ENCODE results near the gene CCNK. TPM values are rescaled to one million over a fixed set of nuclear protein-coding genes. Genes with fewer than 3 reads are reported as not detected.

Gene CCNK
- total RNA-seq, 1 donor from 2014 or later = 80.8 TPM

DNA sequence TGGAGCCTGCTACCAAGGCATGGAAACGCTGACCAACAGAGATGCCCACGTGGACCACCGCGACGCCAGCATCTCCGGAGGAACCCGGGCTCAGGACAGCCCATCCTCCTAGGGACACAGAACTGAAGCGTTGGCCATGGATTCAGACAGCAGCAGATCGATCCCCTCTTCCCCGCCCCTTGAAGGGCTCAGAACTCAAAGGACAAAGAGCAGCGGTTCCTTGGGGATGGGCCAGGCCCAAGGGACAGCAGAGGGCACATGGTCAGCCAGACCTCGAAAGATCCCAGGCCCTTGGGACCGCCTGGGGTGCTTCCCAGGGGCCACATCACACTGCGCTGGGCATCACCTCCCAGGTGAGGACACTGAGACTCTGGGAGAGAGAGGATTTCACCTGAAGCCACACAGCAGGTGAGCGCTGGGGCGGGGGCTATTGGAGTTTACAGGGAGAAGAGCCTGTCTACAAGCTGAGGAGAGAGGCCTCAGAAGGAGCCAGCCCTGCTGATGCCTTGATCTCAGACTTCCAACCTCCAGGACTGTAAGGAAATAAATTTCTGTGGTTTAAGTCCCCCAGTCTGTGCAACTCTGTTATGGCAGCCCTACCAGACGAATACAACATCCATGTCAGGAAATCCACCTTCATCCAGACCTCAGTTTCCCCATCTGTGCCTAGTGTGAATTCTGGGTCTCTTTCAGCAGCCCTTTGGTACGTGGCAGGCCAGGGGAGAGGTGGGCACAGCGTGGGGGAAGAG lies 49.4 kb downstream of the CCNK start:
- no peaks in the 10 kb centered on the region for H3K36me3 Mint-ChIP-seq (ENCODE audit: low read depth)
- no peaks in the 10 kb centered on the region for H3K27me3 Mint-ChIP-seq (ENCODE audit: insufficient read depth)
- H3K4me3 Mint-ChIP-seq = no peak overlapping the region
- no peak for DNase-seq (ENCODE audit: low spot score)
- H3K9me3 Mint-ChIP-seq = no peaks in the 10 kb centered on the region
- intact Hi-C loops (cut with micrococcal nuclease) = no loop called here
- no peak overlapping the region for H3K27ac Mint-ChIP-seq
- no peaks in the 10 kb centered on the region for H3K4me1 Mint-ChIP-seq (ENCODE audit: low read depth)

- no peak overlapping the region for H3K4me3 Mint-ChIP-seq
- no peaks in the 10 kb centered on the region for H3K4me1 Mint-ChIP-seq (ENCODE audit: low read depth)
- no peak overlapping the region for H3K27ac Mint-ChIP-seq
- intact Hi-C loops (cut with micrococcal nuclease) = no loop called here
- no peaks in the 10 kb centered on the region for H3K36me3 Mint-ChIP-seq (ENCODE audit: low read depth)
- no peaks in the 10 kb centered on the region for H3K9me3 Mint-ChIP-seq
- no peak for DNase-seq (ENCODE audit: low spot score)
- no peaks in the 10 kb centered on the region for H3K27me3 Mint-ChIP-seq (ENCODE audit: insufficient read depth)
These were observed 50.3 kb downstream of the CCNK start for GRCh38 chr14:99531251-99532096.

GRCh38 chr14:99532310-99532709 lies 51.1 kb downstream of the CCNK start:
- Mint-ChIP-seq H3K27me3 (ENCODE audit: insufficient read depth) (no peaks in the 10 kb centered on the region), H3K36me3 (ENCODE audit: low read depth) (no peaks in the 10 kb centered on the region), H3K4me3 (no peak overlapping the region), H3K4me1 (ENCODE audit: low read depth) (no peaks in the 10 kb centered on the region), H3K27ac (no peak overlapping the region), H3K9me3 (no peaks in the 10 kb centered on the region)
- intact Hi-C loops (cut with micrococcal nuclease) = no loop called here
- DNase-seq (ENCODE audit: low spot score) = no peak

GRCh38 chr14:99534333-99534732 lies 53.1 kb downstream of the CCNK start:
- no peak for DNase-seq (ENCODE audit: low spot score)
- no peak overlapping the region for H3K27ac Mint-ChIP-seq
- H3K4me1 Mint-ChIP-seq (ENCODE audit: low read depth) = no peaks in the 10 kb centered on the region
- H3K36me3 Mint-ChIP-seq (ENCODE audit: low read depth) = no peaks in the 10 kb centered on the region
- no peak overlapping the region for H3K4me3 Mint-ChIP-seq
- intact Hi-C loops (cut with micrococcal nuclease) = no loop called here
- H3K27me3 Mint-ChIP-seq (ENCODE audit: insufficient read depth) = no peaks in the 10 kb centered on the region
- H3K9me3 Mint-ChIP-seq = no peaks in the 10 kb centered on the region

- Mint-ChIP-seq H3K4me1 (ENCODE audit: low read depth) (no peaks in the 10 kb centered on the region), H3K27me3 (ENCODE audit: insufficient read depth) (no peaks in the 10 kb centered on the region), H3K27ac (no peak overlapping the region), H3K4me3 (no peak overlapping the region), H3K9me3 (no peaks in the 10 kb centered on the region), H3K36me3 (ENCODE audit: low read depth) (no peaks in the 10 kb centered on the region)
- intact Hi-C loops (cut with micrococcal nuclease) = no loop called here
- no peak for DNase-seq (ENCODE audit: low spot score)
These were observed 53.7 kb downstream of the CCNK start for GRCh38 chr14:99534863-99535262.

- DNase-seq (ENCODE audit: low spot score) = no peak
- no peaks in the 10 kb centered on the region for H3K9me3 Mint-ChIP-seq
- H3K36me3 Mint-ChIP-seq (ENCODE audit: low read depth) = no peaks in the 10 kb centered on the region
- no peaks in the 10 kb centered on the region for H3K4me1 Mint-ChIP-seq (ENCODE audit: low read depth)
- no peak overlapping the region for H3K4me3 Mint-ChIP-seq
- H3K27ac Mint-ChIP-seq = no peak overlapping the region
- intact Hi-C loops (cut with micrococcal nuclease) = no loop called here
- no peaks in the 10 kb centered on the region for H3K27me3 Mint-ChIP-seq (ENCODE audit: insufficient read depth)
These were observed 54.2 kb downstream of the CCNK start for GRCh38 chr14:99535448-99535847.

DNA sequence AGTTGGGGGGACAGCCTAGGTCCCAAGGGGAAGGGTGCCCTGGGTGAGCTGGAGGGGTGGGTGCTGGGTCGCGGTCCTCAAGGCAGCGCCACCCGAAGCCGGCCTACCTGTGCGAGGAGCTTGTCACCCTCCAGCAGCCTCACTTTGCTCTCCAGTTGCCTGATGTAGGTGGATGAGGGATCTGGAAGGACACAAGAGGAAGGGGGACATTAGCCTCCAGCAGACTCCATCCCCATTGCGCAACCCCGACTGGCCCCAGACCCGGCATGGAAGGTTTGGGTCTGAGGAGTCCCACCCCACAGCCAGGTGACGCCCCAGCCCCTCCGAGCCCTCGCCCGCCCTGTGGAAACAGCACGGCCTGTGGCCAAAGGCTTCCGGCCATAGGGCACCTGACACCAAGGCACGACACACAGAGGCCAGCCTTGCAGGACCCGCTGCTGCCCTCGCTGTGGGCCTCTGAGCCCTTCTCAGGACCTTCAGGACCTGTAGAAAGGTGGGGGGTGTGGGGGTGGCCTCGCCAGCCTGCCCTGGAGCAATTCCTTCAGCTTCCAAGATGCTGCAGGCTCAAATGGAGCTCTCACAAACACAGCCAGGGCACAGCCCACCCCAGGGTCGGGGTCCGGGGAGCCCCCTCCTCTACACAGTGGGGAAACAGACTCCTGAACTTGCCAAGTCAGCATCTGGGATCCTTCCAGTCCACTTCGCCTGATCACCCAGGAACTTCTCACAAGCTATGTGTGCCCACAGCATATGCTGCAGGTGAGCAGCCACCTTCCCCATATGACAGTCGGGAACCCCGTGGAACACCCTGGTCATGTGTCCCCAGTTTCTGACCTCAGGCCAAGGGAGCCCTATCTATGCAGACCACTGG lies 54.9 kb downstream of the CCNK start:
- intact Hi-C loops (cut with micrococcal nuclease) = no loop called here
- Mint-ChIP-seq H3K4me3 (no peak overlapping the region), H3K27ac (no peak overlapping the region), H3K4me1 (ENCODE audit: low read depth) (no peaks in the 10 kb centered on the region), H3K36me3 (ENCODE audit: low read depth) (no peaks in the 10 kb centered on the region), H3K9me3 (no peaks in the 10 kb centered on the region), H3K27me3 (ENCODE audit: insufficient read depth) (no peaks in the 10 kb centered on the region)
- DNase-seq (ENCODE audit: low spot score) = no peak

DNA sequence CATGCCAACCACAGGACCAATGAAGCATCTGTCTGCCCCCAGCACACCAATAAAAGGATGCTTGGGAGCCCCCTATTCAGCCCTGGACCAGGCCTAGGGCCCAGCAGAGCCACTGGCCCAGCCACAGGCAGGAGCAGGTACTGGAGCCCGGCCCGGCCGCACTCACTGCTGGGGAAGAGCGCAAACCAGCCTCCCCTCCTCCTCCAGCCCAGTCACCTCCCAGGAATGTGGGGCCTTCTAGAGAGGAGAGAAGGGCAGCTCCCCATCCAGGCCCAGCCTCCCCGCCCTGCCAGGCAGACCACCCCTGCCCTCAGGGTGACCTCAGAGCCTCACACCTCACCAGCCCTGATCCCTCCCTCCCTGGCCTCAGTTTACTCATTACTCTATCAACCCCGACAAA lies 56.2 kb downstream of the CCNK start:
- Mint-ChIP-seq H3K27me3 (ENCODE audit: insufficient read depth) (no peaks in the 10 kb centered on the region), H3K9me3 (no peaks in the 10 kb centered on the region), H3K27ac (no peak overlapping the region), H3K4me3 (no peak overlapping the region), H3K36me3 (ENCODE audit: low read depth) (no peaks in the 10 kb centered on the region), H3K4me1 (ENCODE audit: low read depth) (no peaks in the 10 kb centered on the region)
- DNase-seq (ENCODE audit: low spot score) = no peak
- intact Hi-C loops (cut with micrococcal nuclease) = no loop called here

DNA sequence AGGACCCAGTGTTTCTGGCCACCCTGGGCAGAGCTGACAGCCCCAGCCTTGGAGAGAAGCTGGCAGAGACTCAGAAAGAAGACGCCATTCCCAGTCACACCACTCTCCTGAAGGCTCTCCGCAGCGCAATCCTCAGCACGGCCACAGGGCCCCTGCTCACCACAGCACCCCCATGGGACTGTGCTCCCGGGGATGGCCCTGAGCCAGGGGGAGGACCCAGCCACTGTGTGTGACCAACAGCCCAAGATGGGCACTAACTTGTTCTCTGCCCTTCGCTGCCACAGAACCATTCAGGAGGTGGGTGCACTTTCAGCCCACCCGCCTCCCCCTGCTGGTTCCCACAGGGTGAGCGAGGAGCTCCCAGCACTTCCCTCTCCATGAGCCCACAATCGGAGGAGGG lies 57.1 kb downstream of the CCNK start:
- intact Hi-C loops (cut with micrococcal nuclease) = no loop called here
- Mint-ChIP-seq H3K27me3 (ENCODE audit: insufficient read depth) (no peaks in the 10 kb centered on the region), H3K27ac (no peak overlapping the region), H3K36me3 (ENCODE audit: low read depth) (no peaks in the 10 kb centered on the region), H3K9me3 (no peaks in the 10 kb centered on the region), H3K4me3 (no peak overlapping the region), H3K4me1 (ENCODE audit: low read depth) (no peaks in the 10 kb centered on the region)
- DNase-seq (ENCODE audit: low spot score) = no peak

DNA sequence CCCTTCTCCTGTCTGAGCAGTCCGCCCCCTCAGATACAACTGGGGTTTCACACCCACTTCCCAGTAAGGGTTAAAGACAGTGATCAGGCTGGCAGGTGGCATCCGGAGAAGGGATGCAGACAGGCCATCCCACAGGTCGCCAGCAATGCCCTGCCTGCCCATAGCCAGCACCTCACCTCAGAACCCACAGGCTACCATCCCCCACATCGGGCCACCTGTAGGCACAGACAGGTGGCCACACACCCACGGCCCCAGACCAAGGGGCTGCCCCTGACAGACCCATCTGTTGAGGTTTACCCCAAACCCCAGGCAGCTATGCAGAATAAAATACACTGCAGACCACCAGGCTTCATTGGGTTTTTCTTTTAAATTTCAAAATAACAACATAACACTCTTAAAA lies 57.5 kb downstream of the CCNK start:
- Mint-ChIP-seq H3K36me3 (ENCODE audit: low read depth) (no peaks in the 10 kb centered on the region), H3K4me3 (no peak overlapping the region), H3K9me3 (no peaks in the 10 kb centered on the region), H3K4me1 (ENCODE audit: low read depth) (no peaks in the 10 kb centered on the region), H3K27me3 (ENCODE audit: insufficient read depth) (no peaks in the 10 kb centered on the region), H3K27ac (no peak overlapping the region)
- intact Hi-C loops (cut with micrococcal nuclease) = no loop called here
- no peak for DNase-seq (ENCODE audit: low spot score)

DNA sequence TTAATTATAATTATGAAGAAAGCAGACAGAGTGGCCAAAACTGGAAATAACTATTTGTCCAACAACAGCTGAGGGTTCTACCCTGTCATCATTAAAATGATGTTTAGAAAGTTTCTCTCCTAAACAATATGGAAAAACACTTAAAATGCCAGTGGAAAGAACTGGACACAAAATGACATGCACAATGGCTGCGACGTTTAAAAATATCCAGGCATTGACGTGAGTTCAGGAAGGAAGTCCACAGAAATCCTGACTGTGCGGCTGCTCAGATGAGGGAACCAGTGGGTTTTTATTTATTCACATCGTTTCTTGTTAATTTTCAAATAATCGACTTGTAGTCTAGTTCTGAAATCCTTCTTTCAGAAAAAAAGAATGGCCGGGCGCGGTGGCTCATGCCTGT lies 58.3 kb downstream of the CCNK start:
- no peak for DNase-seq (ENCODE audit: low spot score)
- Mint-ChIP-seq H3K36me3 (ENCODE audit: low read depth) (no peaks in the 10 kb centered on the region), H3K4me3 (no peak overlapping the region), H3K9me3 (no peaks in the 10 kb centered on the region), H3K27me3 (ENCODE audit: insufficient read depth) (no peaks in the 10 kb centered on the region), H3K27ac (no peak overlapping the region), H3K4me1 (ENCODE audit: low read depth) (no peaks in the 10 kb centered on the region)
- intact Hi-C loops (cut with micrococcal nuclease) = no loop called here

GRCh38 chr14:99540196-99541032 lies 59.2 kb downstream of the CCNK start:
- intact Hi-C loops (cut with micrococcal nuclease) = no loop called here
- H3K36me3 Mint-ChIP-seq (ENCODE audit: low read depth) = no peaks in the 10 kb centered on the region

More at GRCh38 chr14:99540196-99541032, 59.2 kb downstream of the CCNK start:
- no peak for DNase-seq (ENCODE audit: low spot score)
- H3K9me3 Mint-ChIP-seq = no peaks in the 10 kb centered on the region
- no peaks in the 10 kb centered on the region for H3K27me3 Mint-ChIP-seq (ENCODE audit: insufficient read depth)
- no peak overlapping the region for H3K4me3 Mint-ChIP-seq
- no peak overlapping the region for H3K27ac Mint-ChIP-seq
- no peaks in the 10 kb centered on the region for H3K4me1 Mint-ChIP-seq (ENCODE audit: low read depth)
